ENCODE results near the gene TTLL8. TPM values are rescaled to one million over a fixed set of nuclear protein-coding genes. Genes with fewer than 3 reads are reported as not detected.

The TTLL8 gene
- total RNA-seq, 1 experiment from 2014 or later = not detected

- H3K4me1 ChIP-seq (ENCODE audit: control insufficient read depth, insufficient read depth, low read length) = no peaks in the 10 kb centered on the region
- intact Hi-C loops (cut with micrococcal nuclease; ENCODE audit: unreplicated experiment) = no loop called here
- no peak overlapping the region for H3K4me3 ChIP-seq (ENCODE audit: low read depth in 2 of 2, low read length in 2 of 2)
- H3K9me3 ChIP-seq (ENCODE audit: control insufficient read depth, insufficient read depth, low read depth, low read length) = no peaks in the 10 kb centered on the region
- H3K27ac ChIP-seq (ENCODE audit: low read length) = no peak overlapping the region
- in situ Hi-C loops (cut with HindIII; ENCODE audit: low pct_unique_long_range_greater_than_20kb, low sequenced_read_pairs) = no loop called here
- DNase-seq (ENCODE audit: low read depth, low spot score) = no peak
- H3K36me3 ChIP-seq (ENCODE audit: control insufficient read depth, insufficient read depth, low read length) = no peaks in the 10 kb centered on the region
- no TSS peak for BruUV-seq (replicated peaks)
- TF ChIP-seq CTCF (IDR thresholded peaks at IDR 0.05) (no peak), POLR2AphosphoS5 (IDR thresholded peaks at IDR 0.05; ENCODE audit: low read depth, low read length) (no peak), SIN3A (IDR thresholded peaks at IDR 0.05; ENCODE audit: borderline replicate concordance, insufficient read depth, low read depth, low read length) (no peak), TCF7L2 (IDR thresholded peaks at IDR 0.05; ENCODE audit: low read depth, low read length) (no peak)
- TF ChIP-seq, protein P1, sequence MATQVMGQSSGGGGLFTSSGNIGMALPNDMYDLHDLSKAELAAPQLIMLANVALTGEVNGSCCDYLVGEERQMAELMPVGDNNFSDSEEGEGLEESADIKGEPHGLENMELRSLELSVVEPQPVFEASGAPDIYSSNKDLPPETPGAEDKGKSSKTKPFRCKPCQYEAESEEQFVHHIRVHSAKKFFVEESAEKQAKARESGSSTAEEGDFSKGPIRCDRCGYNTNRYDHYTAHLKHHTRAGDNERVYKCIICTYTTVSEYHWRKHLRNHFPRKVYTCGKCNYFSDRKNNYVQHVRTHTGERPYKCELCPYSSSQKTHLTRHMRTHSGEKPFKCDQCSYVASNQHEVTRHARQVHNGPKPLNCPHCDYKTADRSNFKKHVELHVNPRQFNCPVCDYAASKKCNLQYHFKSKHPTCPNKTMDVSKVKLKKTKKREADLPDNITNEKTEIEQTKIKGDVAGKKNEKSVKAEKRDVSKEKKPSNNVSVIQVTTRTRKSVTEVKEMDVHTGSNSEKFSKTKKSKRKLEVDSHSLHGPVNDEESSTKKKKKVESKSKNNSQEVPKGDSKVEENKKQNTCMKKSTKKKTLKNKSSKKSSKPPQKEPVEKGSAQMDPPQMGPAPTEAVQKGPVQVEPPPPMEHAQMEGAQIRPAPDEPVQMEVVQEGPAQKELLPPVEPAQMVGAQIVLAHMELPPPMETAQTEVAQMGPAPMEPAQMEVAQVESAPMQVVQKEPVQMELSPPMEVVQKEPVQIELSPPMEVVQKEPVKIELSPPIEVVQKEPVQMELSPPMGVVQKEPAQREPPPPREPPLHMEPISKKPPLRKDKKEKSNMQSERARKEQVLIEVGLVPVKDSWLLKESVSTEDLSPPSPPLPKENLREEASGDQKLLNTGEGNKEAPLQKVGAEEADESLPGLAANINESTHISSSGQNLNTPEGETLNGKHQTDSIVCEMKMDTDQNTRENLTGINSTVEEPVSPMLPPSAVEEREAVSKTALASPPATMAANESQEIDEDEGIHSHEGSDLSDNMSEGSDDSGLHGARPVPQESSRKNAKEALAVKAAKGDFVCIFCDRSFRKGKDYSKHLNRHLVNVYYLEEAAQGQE (IDR thresholded peaks at IDR 0.05; ENCODE audit: insufficient read depth in 1 of 2, low read depth in 2 of 2, low read length in 1 of 2) = no peak
- ChIA-PET CTCF (no interaction called here), POLR2A (no interaction called here)
- 0 out of 2 replicates have a peak, but pooled peaks cover 2% of the 10 kb centered on the region for H3K27me3 ChIP-seq (ENCODE audit: control insufficient read depth, insufficient read depth, low read length)
- no peak for ATAC-seq
Observed at GRCh38 chr22:50098052-50098451, 40.0 kb upstream of the TTLL8 start.

- no peak for TF ChIP-seq TCF7L2 (IDR thresholded peaks at IDR 0.05; ENCODE audit: low read depth, low read length)
- no peak for TF ChIP-seq SIN3A (IDR thresholded peaks at IDR 0.05; ENCODE audit: borderline replicate concordance, insufficient read depth, low read depth, low read length)
- TF ChIP-seq, protein P1 (IDR thresholded peaks at IDR 0.05; ENCODE audit: insufficient read depth in 1 of 2, low read depth in 2 of 2, low read length in 1 of 2) = no peak
- no peak for TF ChIP-seq CTCF (IDR thresholded peaks at IDR 0.05)
- no peak for TF ChIP-seq POLR2AphosphoS5 (IDR thresholded peaks at IDR 0.05; ENCODE audit: low read depth, low read length)
- in situ Hi-C loops (cut with HindIII; ENCODE audit: low pct_unique_long_range_greater_than_20kb, low sequenced_read_pairs) (no loop called here), intact Hi-C loops (cut with micrococcal nuclease; ENCODE audit: unreplicated experiment) (no loop called here)
- H3K9me3 ChIP-seq (ENCODE audit: control insufficient read depth, insufficient read depth, low read depth, low read length) = no peaks in the 10 kb centered on the region
- H3K27ac ChIP-seq (ENCODE audit: low read length) = no peak overlapping the region
- no peak for ATAC-seq
- POLR2A ChIA-PET = no interaction called here
- 0 out of 2 replicates have a peak, but pooled peaks cover 2% of the 10 kb centered on the region for H3K27me3 ChIP-seq (ENCODE audit: control insufficient read depth, insufficient read depth, low read length)
- H3K4me3 ChIP-seq (ENCODE audit: low read depth in 2 of 2, low read length in 2 of 2) = no peak overlapping the region
- DNase-seq (ENCODE audit: low read depth, low spot score) = no peak
- CTCF ChIA-PET = no interaction called here
- H3K36me3 ChIP-seq (ENCODE audit: control insufficient read depth, insufficient read depth, low read length) = no peaks in the 10 kb centered on the region
- no peaks in the 10 kb centered on the region for H3K4me1 ChIP-seq (ENCODE audit: control insufficient read depth, insufficient read depth, low read length)
- BruUV-seq (replicated peaks) = no TSS peak
Observed at GRCh38 chr22:50092342-50092741, 34.2 kb upstream of the TTLL8 start.

Data from Panc1 (cell line).